ENCODE measurements around the gene TNPO3.

The TNPO3 gene

GRCh38 chr7:128934361-128935341 lies 120.3 kb downstream of the TNPO3 start:
- Histone ChIP-seq H3K4me1 (ENCODE audit: control insufficient read depth, insufficient read depth, low read length) (peaks cover 13% of the 10 kb centered on the region), H3K27me3 (ENCODE audit: control insufficient read depth, insufficient read depth, low read length) (peaks cover 61% of the 10 kb centered on the region), H3K4me3 (ENCODE audit: low read length) (no peak overlapping the region), H3K4me2 (ENCODE audit: low read length) (no peak overlapping the region), H3K9ac (ENCODE audit: low read depth, low read length) (no peak overlapping the region), H3K36me3 (ENCODE audit: insufficient read depth, low read length) (no peaks in the 10 kb centered on the region), H3K9me3 (replicated peaks; ENCODE audit: low read length) (no peaks in the 10 kb centered on the region)

- Histone ChIP-seq H3K9me3 (replicated peaks; ENCODE audit: low read length) (no peaks in the 10 kb centered on the region), H3K27me3 (ENCODE audit: control insufficient read depth, insufficient read depth, low read length) (peaks cover 52% of the 10 kb centered on the region), H3K4me2 (ENCODE audit: low read length) (no peak overlapping the region), H3K36me3 (ENCODE audit: insufficient read depth, low read length) (no peaks in the 10 kb centered on the region), H3K9ac (ENCODE audit: low read depth, low read length) (no peak overlapping the region), H3K4me3 (ENCODE audit: low read length) (no peak overlapping the region), H3K4me1 (ENCODE audit: control insufficient read depth, insufficient read depth, low read length) (peaks cover 8% of the 10 kb centered on the region)
Measured at GRCh38 chr7:128933180-128933891, 121.6 kb downstream of the TNPO3 start.

- H3K4me2 ChIP-seq (ENCODE audit: low read length) = no peak overlapping the region
- H3K4me3 ChIP-seq (ENCODE audit: low read length) = no peak overlapping the region
- H3K27me3 ChIP-seq (ENCODE audit: control insufficient read depth, insufficient read depth, low read length) = peaks cover 49% of the 10 kb centered on the region
- H3K9ac ChIP-seq (ENCODE audit: low read depth, low read length) = no peak overlapping the region
- H3K4me1 ChIP-seq (ENCODE audit: control insufficient read depth, insufficient read depth, low read length) = peaks cover 3% of the 10 kb centered on the region
- H3K9me3 ChIP-seq (replicated peaks; ENCODE audit: low read length) = no peaks in the 10 kb centered on the region
- no peaks in the 10 kb centered on the region for H3K36me3 ChIP-seq (ENCODE audit: insufficient read depth, low read length)
Measured at GRCh38 chr7:128932862-128933179, 122.1 kb downstream of the TNPO3 start.

- Histone ChIP-seq H3K9ac (ENCODE audit: low read depth, low read length) (no peak overlapping the region), H3K4me3 (ENCODE audit: low read length) (no peak overlapping the region), H3K4me2 (ENCODE audit: low read length) (no peak overlapping the region), H3K9me3 (replicated peaks; ENCODE audit: low read length) (no peaks in the 10 kb centered on the region), H3K4me1 (ENCODE audit: control insufficient read depth, insufficient read depth, low read length) (no peaks in the 10 kb centered on the region), H3K36me3 (ENCODE audit: insufficient read depth, low read length) (no peaks in the 10 kb centered on the region), H3K27me3 (ENCODE audit: control insufficient read depth, insufficient read depth, low read length) (peaks cover 46% of the 10 kb centered on the region)
Measured at GRCh38 chr7:128931965-128932861, 122.7 kb downstream of the TNPO3 start.

- no peak overlapping the region for H3K4me2 ChIP-seq (ENCODE audit: low read length)
- peaks cover 39% of the 10 kb centered on the region for H3K27me3 ChIP-seq (ENCODE audit: control insufficient read depth, insufficient read depth, low read length)
- no peaks in the 10 kb centered on the region for H3K36me3 ChIP-seq (ENCODE audit: insufficient read depth, low read length)
- no peaks in the 10 kb centered on the region for H3K9me3 ChIP-seq (replicated peaks; ENCODE audit: low read length)
- no peak overlapping the region for H3K4me3 ChIP-seq (ENCODE audit: low read length)
- H3K4me1 ChIP-seq (ENCODE audit: control insufficient read depth, insufficient read depth, low read length) = no peaks in the 10 kb centered on the region
- H3K9ac ChIP-seq (ENCODE audit: low read depth, low read length) = no peak overlapping the region
Measured at GRCh38 chr7:128931190-128931798, 123.6 kb downstream of the TNPO3 start.

- H3K9ac ChIP-seq (ENCODE audit: low read depth, low read length) = no peak overlapping the region
- no peak overlapping the region for H3K4me3 ChIP-seq (ENCODE audit: low read length)
- H3K27me3 ChIP-seq (ENCODE audit: control insufficient read depth, insufficient read depth, low read length) = peaks cover 37% of the 10 kb centered on the region
- H3K4me1 ChIP-seq (ENCODE audit: control insufficient read depth, insufficient read depth, low read length) = no peaks in the 10 kb centered on the region
- H3K9me3 ChIP-seq (replicated peaks; ENCODE audit: low read length) = no peaks in the 10 kb centered on the region
- no peak overlapping the region for H3K4me2 ChIP-seq (ENCODE audit: low read length)
- H3K36me3 ChIP-seq (ENCODE audit: insufficient read depth, low read length) = no peaks in the 10 kb centered on the region
Measured at GRCh38 chr7:128928882-128929788, 125.8 kb downstream of the TNPO3 start.

- no peak overlapping the region for H3K4me2 ChIP-seq (ENCODE audit: low read length)
- no peaks in the 10 kb centered on the region for H3K36me3 ChIP-seq (ENCODE audit: insufficient read depth, low read length)
- H3K4me3 ChIP-seq (ENCODE audit: low read length) = no peak overlapping the region
- H3K27me3 ChIP-seq (ENCODE audit: control insufficient read depth, insufficient read depth, low read length) = peaks cover 40% of the 10 kb centered on the region
- H3K4me1 ChIP-seq (ENCODE audit: control insufficient read depth, insufficient read depth, low read length) = no peaks in the 10 kb centered on the region
- no peak overlapping the region for H3K9ac ChIP-seq (ENCODE audit: low read depth, low read length)
- no peaks in the 10 kb centered on the region for H3K9me3 ChIP-seq (replicated peaks; ENCODE audit: low read length)
Measured at GRCh38 chr7:128928159-128928813, 126.6 kb downstream of the TNPO3 start.

GRCh38 chr7:128924707-128925588 lies 130.0 kb downstream of the TNPO3 start:
- Histone ChIP-seq H3K4me1 (ENCODE audit: control insufficient read depth, insufficient read depth, low read length) (no peaks in the 10 kb centered on the region), H3K27me3 (ENCODE audit: control insufficient read depth, insufficient read depth, low read length) (peaks cover 53% of the 10 kb centered on the region), H3K9me3 (replicated peaks; ENCODE audit: low read length) (no peaks in the 10 kb centered on the region), H3K4me2 (ENCODE audit: low read length) (no peak overlapping the region), H3K9ac (ENCODE audit: low read depth, low read length) (no peak overlapping the region), H3K4me3 (ENCODE audit: low read length) (no peak overlapping the region), H3K36me3 (ENCODE audit: insufficient read depth, low read length) (no peaks in the 10 kb centered on the region)

GRCh38 chr7:128923411-128923800 lies 131.5 kb downstream of the TNPO3 start:
- Histone ChIP-seq H3K9me3 (replicated peaks; ENCODE audit: low read length) (no peaks in the 10 kb centered on the region), H3K4me3 (ENCODE audit: low read length) (no peak overlapping the region), H3K9ac (ENCODE audit: low read depth, low read length) (no peak overlapping the region), H3K27me3 (ENCODE audit: control insufficient read depth, insufficient read depth, low read length) (peaks cover 67% of the 10 kb centered on the region), H3K4me2 (ENCODE audit: low read length) (no peak overlapping the region), H3K4me1 (ENCODE audit: control insufficient read depth, insufficient read depth, low read length) (no peaks in the 10 kb centered on the region), H3K36me3 (ENCODE audit: insufficient read depth, low read length) (no peaks in the 10 kb centered on the region)

Measured in skeletal muscle satellite cell (primary cell).